ENCODE results near the gene TNKS2. TPM values are rescaled to one million over a fixed set of nuclear protein-coding genes. Genes with fewer than 3 reads are reported as not detected.

TNKS2 gene
- total RNA-seq, 4 donors from 2014 or later, result 40.5 to 70.0 (median 57.4) TPM

DNA sequence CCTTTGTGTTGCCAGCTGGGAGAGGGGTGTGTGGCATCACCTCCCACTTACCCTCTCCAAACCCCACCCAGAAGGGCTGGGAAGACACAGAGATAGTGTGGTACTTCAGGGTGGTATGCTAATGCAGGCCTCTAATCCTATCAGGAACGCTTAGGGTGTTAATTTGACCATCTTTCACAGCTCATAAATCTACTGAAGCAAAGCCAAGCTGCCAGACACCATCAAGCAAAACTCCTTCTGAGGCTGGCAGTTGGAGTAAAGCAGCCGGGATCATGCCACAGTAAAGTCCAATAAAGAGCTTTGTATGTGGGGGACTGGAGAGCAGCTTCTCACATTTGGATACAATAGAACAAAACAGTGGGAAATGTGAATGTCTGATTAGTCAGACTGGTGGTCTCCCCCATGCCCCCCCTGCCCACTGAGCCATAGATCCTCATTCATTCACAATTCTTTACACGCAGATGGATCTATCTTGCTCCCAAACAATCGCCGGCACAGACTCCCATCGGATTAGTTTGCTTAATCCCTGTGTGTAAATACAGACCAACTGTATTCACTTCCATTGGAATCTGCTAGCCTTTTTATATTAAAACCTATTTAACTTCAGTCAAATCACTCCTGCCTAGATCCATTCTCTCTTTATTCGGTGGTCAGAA lies 81.4 kb downstream of the TNKS2 start:
- intact Hi-C loops (cut with DNase I; ENCODE audit: low total_unique reads), result no loop called here
- WGBS, 2 donors, result 27 to 37% methylated on average over 7 of the region's 7 CpGs
- H3K4me3 ChIP-seq (ENCODE audit: low read depth, poor library complexity, severe bottlenecking), result no peak overlapping the region
- DNase-seq (ENCODE audit: low spot score in 2 of 2), result no peak
- TF ChIP-seq, protein P1, sequence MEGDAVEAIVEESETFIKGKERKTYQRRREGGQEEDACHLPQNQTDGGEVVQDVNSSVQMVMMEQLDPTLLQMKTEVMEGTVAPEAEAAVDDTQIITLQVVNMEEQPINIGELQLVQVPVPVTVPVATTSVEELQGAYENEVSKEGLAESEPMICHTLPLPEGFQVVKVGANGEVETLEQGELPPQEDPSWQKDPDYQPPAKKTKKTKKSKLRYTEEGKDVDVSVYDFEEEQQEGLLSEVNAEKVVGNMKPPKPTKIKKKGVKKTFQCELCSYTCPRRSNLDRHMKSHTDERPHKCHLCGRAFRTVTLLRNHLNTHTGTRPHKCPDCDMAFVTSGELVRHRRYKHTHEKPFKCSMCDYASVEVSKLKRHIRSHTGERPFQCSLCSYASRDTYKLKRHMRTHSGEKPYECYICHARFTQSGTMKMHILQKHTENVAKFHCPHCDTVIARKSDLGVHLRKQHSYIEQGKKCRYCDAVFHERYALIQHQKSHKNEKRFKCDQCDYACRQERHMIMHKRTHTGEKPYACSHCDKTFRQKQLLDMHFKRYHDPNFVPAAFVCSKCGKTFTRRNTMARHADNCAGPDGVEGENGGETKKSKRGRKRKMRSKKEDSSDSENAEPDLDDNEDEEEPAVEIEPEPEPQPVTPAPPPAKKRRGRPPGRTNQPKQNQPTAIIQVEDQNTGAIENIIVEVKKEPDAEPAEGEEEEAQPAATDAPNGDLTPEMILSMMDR (IDR thresholded peaks at IDR 0.05), result no peak
- TF ChIP-seq POLR2A (IDR thresholded peaks at IDR 0.05), result no peak

DNA sequence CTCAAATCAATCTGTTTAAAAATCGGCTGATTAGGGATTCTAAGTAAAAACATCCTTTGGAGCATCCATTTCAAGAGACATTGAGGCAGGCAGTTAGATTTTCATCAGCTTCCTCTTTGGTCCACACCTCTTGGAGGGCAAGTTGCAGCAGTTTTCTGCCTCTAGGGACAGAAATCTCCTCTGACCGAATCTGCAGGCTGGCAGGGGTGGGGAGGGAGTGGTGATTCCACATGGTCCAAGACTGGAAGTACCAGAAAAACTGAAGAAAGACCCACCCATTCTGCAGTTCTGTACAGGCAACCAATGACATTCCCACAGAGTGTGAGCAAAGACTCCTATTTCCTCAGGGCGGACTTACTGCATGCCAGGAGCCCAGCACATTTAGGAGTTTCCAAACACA lies 82.1 kb downstream of the TNKS2 start:
- intact Hi-C loops (cut with DNase I; ENCODE audit: low total_unique reads), result no loop called here
- DNase-seq (ENCODE audit: low spot score in 2 of 2), result peak in 1 of 2 donors; percentile 34
- TF ChIP-seq POLR2A (IDR thresholded peaks at IDR 0.05), result no peak
- TF ChIP-seq, protein P1 (IDR thresholded peaks at IDR 0.05), result no peak
- 15 to 18% methylated on average over 3 of the region's 3 CpGs for WGBS, 2 donors
- no peak overlapping the region for H3K4me3 ChIP-seq (ENCODE audit: low read depth, poor library complexity, severe bottlenecking)

DNA sequence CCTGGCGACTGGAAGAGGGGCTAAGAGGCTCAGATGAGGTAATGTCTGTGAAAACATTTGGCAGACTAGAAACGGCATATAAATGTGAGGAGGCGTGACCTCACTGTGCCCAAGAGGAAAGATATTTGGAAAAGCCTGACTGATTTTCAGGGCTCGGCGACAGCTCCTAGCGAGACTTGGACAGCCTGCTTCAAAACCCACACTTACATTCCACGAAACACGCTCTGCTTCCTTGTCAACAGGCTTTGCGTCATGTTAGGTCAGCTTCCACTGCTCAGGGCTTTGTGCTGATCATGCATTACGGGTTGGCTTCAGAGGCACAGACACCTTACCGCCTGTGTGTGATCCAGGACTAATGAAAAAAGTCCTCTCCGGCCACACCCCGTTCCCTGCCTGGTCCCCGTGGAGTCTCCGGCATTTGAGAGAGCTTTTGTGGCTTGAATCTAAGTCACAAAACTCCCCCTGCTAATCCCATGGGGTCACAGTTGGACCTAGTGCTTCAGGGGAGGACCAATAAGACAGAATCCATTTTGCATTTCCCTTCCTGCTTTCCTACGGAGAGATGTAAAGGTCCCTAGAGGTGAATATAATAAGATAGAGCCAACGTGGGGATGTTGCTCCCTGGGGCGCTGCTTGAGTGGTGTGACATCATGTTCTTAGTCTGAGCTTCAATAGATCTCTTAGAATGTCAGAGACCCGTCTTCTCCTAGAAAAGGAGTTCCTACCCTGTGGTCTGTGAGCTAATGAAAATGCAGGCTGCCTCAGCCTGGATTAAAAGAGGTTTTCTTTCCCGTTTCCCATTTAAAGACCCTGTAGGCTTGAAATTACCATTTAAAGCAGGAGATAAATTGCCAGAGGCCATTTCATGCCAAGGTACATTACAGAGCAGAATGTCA lies 85.6 kb downstream of the TNKS2 start:
- TF ChIP-seq POLR2A (IDR thresholded peaks at IDR 0.05), result no peak
- no peak overlapping the region for H3K4me3 ChIP-seq (ENCODE audit: low read depth, poor library complexity, severe bottlenecking)
- 15 to 25% methylated on average over 20 of the region's 20 CpGs for WGBS, 2 donors
- no peak for DNase-seq (ENCODE audit: low spot score in 2 of 2)
- intact Hi-C loops (cut with DNase I; ENCODE audit: low total_unique reads), result no loop called here

DNA sequence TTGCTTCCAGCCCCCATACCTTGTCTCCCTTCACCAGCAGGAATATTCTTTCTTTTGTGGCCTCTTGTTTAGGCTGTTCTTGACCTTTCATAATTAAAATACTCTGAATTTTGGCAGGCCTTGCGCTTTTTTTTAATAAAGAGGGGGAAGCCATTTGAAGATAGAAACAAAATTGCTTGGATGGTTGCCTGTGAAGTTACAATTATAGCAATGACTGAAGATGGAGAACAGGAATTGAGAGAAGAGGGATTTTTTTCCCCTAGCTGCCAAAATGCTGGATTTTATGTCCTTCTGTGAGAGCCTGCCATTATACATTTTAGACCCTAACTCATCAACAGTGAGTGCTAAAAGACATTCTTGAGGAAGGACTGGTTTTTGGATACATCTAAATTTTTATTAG lies 86.3 kb downstream of the TNKS2 start:
- WGBS, 2 donors, result 59 to 82% methylated on average over 1 of the region's 1 CpG

DNA sequence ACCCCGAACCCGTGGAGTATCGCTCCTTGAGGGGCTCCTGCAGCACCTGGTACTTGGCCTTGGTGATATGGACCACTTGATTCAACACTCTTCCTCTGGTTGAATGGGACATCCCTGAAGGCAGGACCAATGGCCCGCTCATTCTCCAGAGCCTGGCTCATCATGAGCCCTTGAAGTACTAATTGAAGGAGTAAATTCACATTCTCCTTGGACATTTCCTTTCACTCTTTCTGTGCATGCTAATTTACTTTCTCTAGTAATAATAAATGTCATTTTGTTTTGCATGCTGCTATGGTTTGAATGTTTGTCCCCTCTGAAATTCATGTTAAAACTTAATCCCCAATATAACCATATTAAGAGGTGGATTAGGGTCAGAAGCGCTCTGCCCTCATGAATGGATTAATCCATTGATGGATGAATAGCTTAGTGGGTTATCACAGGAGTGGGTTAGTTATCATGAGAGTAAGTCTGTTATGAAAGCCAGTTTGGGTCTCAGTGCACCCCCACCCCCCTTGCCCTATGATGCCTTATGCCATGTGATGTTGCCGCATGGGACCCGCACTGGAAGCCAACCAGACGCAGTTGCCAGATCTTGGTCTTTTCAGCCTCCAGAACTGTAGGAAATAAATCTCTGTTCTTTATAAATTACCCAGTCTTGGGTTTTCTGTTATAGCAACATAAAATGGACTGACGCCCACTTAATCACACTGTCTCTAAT lies 87.3 kb downstream of the TNKS2 start:
- DNase-seq (ENCODE audit: low spot score in 2 of 2), result no peak
- intact Hi-C loops (cut with DNase I; ENCODE audit: low total_unique reads), result no loop called here
- TF ChIP-seq POLR2A (IDR thresholded peaks at IDR 0.05), result no peak
- TF ChIP-seq, protein P1 (IDR thresholded peaks at IDR 0.05), result no peak
- H3K4me3 ChIP-seq (ENCODE audit: low read depth, poor library complexity, severe bottlenecking), result no peak overlapping the region
- WGBS, 2 donors, result 91 to 95% methylated on average over 9 of the region's 9 CpGs

More for the DNA sequence above, 86.3 kb downstream of the TNKS2 start:
- DNase-seq (ENCODE audit: low spot score in 2 of 2), result no peak
- H3K4me3 ChIP-seq (ENCODE audit: low read depth, poor library complexity, severe bottlenecking), result no peak overlapping the region
- intact Hi-C loops (cut with DNase I; ENCODE audit: low total_unique reads), result no loop called here
- no peak for TF ChIP-seq POLR2A (IDR thresholded peaks at IDR 0.05)
- TF ChIP-seq, protein P1 (IDR thresholded peaks at IDR 0.05), result no peak

DNA sequence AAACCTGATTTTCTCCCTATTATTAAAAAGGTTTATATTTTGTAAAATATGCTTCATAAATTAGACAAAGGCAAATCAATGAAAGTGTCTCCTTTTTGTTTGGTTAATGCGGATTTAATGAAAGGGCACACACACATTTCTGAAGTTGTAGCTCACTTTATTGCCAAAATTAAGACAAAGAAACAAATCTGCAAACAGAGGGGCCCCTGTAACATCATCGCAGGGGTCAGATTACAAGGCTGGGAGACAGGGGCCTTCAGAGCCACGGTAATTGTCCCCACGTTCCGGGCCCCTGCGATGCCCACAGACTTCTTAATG lies 88.7 kb downstream of the TNKS2 start:
- no peak overlapping the region for H3K4me3 ChIP-seq (ENCODE audit: low read depth, poor library complexity, severe bottlenecking)
- WGBS, 2 donors, result 16 to 19% methylated on average over 6 of the region's 6 CpGs
- intact Hi-C loops (cut with DNase I; ENCODE audit: low total_unique reads), result no loop called here
- DNase-seq (ENCODE audit: low spot score in 2 of 2), result no peak
- TF ChIP-seq, protein P1 (IDR thresholded peaks at IDR 0.05), result no peak
- TF ChIP-seq POLR2A (IDR thresholded peaks at IDR 0.05), result no peak
